NCI-H774 (cell line): Measurements from ENCODE around the gene NKAIN2.

Experiments
- DNase-seq: peaks from one replicate; lab custom pipeline; 2025; lab: John Stamatoyannopoulos, UW

NKAIN2 gene

GRCh38 chr6:124567401-124567800, 763.7 kb downstream of the NKAIN2 start:
- DNase-seq, result no peak

GRCh38 chr6:124573953-124574352, 770.3 kb downstream of the NKAIN2 start:
- peak; percentile 32 for DNase-seq

- no peak for DNase-seq
Measured at GRCh38 chr6:124577734-124578281, 774.1 kb downstream of the NKAIN2 start.

GRCh38 chr6:124590001-124590400, 786.3 kb downstream of the NKAIN2 start:
- DNase-seq, result no peak

- no peak for DNase-seq
Measured at GRCh38 chr6:124599656-124600055, 796.0 kb downstream of the NKAIN2 start.

GRCh38 chr6:124604719-124605118, 801.1 kb downstream of the NKAIN2 start:
- DNase-seq, result no peak

- no peak for DNase-seq
Measured at GRCh38 chr6:124607119-124607627, 803.5 kb downstream of the NKAIN2 start.

- DNase-seq, result no peak
Measured at GRCh38 chr6:124613031-124613430, 809.4 kb downstream of the NKAIN2 start.

GRCh38 chr6:124622351-124622750, 818.7 kb downstream of the NKAIN2 start:
- no peak for DNase-seq

GRCh38 chr6:124633655-124634054, 830.0 kb downstream of the NKAIN2 start:
- DNase-seq, result no peak

GRCh38 chr6:124640432-124640831, 836.8 kb downstream of the NKAIN2 start:
- no peak for DNase-seq

GRCh38 chr6:124655866-124656265, 852.2 kb downstream of the NKAIN2 start:
- no peak for DNase-seq

- DNase-seq, result no peak
Measured at GRCh38 chr6:124658053-124658452, 854.4 kb downstream of the NKAIN2 start.

- no peak for DNase-seq
Measured at GRCh38 chr6:124659427-124659826, 855.8 kb downstream of the NKAIN2 start.

- no peak for DNase-seq
Measured at GRCh38 chr6:124660185-124660584, 856.5 kb downstream of the NKAIN2 start.

GRCh38 chr6:124661097-124661661, 857.5 kb downstream of the NKAIN2 start:
- no peak for DNase-seq

GRCh38 chr6:124668028-124668427, 864.4 kb downstream of the NKAIN2 start:
- no peak for DNase-seq

GRCh38 chr6:124669713-124670480, 866.2 kb downstream of the NKAIN2 start:
- no peak for DNase-seq

GRCh38 chr6:124670801-124671200, 867.1 kb downstream of the NKAIN2 start:
- peak; percentile 59 for DNase-seq

GRCh38 chr6:124671324-124671723, 867.7 kb downstream of the NKAIN2 start:
- no peak for DNase-seq

- DNase-seq, result no peak
Measured at GRCh38 chr6:124674042-124674441, 870.4 kb downstream of the NKAIN2 start.

GRCh38 chr6:124676033-124676432, 872.4 kb downstream of the NKAIN2 start:
- DNase-seq, result no peak

GRCh38 chr6:124677874-124678273, 874.2 kb downstream of the NKAIN2 start:
- DNase-seq, result no peak
